NCI-H2107 (cell line): Measurements from ENCODE around the gene CTF1.
A peak's percentile ranks its signal among the peaks of the same experiment; 100 is the strongest.
"Not testable (repeated sequence)": the region's sequence is repeated elsewhere in the genome, so short reads cannot be mapped to it uniquely, and the experiment has no call there.

Source experiments
- DNase-seq: peaks from one replicate; lab custom pipeline; 2025; lab: John Stamatoyannopoulos, UW

CTF1 gene

DNA sequence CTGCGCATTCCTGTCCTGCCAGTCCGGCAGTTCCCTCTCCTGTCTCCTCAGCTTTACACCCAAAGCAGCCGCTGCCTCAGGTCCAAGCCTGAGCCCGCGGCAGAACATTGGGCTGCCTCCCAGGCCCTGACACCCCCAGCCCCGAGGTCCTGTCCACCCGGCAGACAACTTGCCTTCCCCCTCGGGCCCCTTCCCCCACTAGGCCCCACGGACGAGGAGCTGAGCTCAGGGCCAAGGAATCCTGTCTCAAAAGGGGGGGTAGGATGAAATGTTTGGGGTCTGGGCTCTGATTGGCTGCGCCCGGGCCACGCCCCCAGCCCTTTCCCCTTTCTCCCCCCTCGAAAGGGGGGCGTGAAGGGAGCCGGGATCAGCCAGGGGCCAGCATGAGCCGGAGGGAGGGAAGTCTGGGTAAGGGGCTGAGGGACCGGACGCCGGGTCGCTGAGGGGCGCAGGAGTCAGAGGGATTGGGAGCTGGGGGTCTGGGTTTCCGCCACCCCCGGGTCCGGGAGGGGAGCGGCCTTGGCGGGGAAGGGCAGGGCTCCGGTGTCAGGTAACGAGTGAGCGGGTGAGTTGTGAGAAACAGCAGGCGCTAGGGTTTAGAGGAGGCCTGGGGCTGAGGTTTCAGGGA lies at the start of gene CTF1:
Gene CTF1, plus strand, starts transcription at position 354 of the 628 bp plus-strand sequence. Its CDS starts 30 bp downstream, at position 384.
- DNase-seq = no peak

DNA sequence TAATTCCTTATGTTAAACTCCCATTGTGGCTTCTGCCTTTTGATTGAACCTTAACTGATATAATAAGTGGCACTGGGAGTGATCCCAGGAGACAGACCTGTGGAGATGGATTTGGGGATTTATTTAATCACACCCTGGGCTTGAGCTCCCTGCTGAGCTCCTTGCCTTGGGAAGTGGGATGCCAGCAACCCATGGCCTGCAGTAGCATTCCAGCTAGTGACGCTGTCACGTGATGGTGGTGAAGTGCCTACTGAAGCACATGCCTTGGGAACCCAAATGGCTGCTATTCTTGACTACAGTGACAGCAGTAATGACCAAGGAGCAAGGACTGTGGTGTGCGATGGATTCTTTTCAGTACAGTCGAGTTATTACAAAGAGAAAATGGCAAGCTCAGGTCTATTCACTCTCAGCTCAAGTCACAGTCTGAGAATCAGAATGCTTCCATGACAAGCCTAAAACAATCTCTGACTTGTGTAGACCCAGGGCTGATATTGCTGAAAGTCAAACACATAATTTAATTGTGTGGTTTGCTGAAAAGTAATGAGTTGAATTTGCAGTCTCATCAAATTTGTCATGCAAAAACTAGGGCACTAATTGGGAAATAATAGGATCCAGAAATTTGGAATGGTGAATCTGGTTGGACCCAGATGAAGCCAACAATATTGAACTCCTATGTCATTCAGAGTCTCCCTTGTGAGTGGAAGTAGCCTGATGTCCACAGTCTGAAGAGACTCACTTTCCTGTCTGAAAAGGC lies 49.6 kb upstream of the CTF1 start:
- no peak for DNase-seq

- DNase-seq = no peak
Observed at GRCh38 chr16:30850246-30850645, 46.2 kb upstream of the CTF1 start.

- no peak for DNase-seq
Observed at GRCh38 chr16:30853758-30854157, 42.7 kb upstream of the CTF1 start.

DNA sequence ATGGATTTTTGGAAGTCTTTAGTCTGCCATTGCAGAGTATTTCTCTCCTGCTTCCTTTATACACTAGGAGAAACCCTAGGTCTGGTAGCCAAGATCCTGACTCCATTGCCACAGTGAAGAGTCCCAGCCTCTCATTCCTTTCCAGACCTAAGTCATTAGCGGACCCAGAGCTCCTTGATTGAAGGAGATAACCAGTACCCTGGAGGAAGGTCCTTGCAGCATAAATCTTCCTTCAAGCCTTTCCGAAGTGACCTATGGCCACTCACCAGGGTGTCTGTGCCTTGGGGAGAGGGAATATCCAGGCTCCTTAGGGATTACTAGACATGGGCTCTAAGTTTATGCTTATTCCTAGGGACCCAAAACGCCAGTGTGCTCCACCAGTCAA lies 38.3 kb upstream of the CTF1 start:
- no peak for DNase-seq

DNA sequence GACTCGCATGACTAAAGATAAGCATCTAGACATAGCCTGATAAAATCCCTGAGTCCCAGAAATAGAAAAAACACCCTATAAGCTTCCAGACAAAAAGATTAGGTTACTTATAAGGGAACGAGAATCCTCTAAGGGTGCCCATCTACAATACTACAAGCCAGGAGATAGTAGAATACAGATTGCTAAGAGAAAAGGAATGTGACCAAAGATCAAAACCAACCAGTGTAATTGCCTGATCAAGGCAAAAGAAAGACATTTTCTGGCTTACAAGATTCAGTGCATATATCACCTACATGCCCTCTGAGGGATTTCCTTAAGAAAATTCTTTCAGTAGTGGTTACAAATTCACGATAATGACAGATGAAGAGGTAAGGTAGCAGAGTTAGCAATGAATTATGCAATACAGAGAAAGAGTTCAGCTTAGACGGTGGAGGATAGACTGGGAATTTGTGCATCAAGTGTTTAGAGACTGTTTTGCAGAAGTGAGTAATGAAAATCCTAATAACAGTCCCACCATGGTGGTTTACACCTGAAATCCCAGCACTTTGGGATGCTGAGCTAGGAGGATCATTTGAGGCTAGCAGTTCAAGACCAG lies 37.5 kb upstream of the CTF1 start:
- no peak for DNase-seq

DNA sequence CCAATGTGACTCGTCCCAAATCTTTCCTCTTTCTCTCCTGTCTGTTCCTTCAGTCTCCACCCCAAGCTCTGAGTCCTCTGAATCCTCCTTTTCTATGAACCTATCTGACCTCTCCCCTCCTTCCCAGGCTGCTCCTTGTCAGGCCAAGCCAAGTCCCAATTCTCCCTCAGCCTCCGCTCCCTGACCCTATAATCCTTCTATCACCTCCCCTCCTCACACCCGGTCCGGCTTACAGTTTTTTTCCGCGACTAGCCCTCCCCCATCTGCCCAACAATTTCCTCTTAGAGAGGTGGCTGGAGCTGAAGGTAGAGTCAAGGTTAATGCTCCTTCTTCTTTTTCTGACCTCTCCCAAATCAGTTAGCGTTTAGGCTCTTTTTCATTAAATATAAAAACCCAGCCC lies 35.7 kb upstream of the CTF1 start:
- DNase-seq = not testable (repeated sequence)

GRCh38 chr16:30863178-30863577 lies 33.2 kb upstream of the CTF1 start:
- not testable (repeated sequence) for DNase-seq

GRCh38 chr16:30866031-30866430 lies 30.4 kb upstream of the CTF1 start:
- no peak for DNase-seq

DNA sequence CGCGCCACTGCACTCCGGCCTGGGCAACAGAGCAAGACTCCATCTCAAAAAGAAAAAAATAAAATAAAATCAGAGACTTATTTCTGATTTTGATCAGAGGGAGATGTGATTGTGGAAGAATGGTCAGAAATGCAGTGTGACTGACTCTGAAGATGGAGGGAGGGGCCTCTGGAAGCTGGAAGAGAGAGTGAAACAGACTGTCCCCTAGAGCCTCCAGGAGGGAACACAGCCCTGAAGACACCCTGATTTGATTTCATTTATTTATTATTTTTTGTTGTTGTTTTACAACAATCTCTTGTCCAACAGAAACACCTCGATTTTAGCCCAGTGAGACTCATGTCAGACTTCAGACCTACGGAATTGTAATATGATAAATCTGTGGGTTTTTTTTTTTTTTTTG lies 28.7 kb upstream of the CTF1 start:
- no peak for DNase-seq

- DNase-seq = no peak
Observed at GRCh38 chr16:30870904-30871303, 25.5 kb upstream of the CTF1 start.

- no peak for DNase-seq
Observed at GRCh38 chr16:30874244-30874820, 22.1 kb upstream of the CTF1 start.

GRCh38 chr16:30874821-30875717 lies 21.3 kb upstream of the CTF1 start:
- peak; percentile 85 for DNase-seq

DNA sequence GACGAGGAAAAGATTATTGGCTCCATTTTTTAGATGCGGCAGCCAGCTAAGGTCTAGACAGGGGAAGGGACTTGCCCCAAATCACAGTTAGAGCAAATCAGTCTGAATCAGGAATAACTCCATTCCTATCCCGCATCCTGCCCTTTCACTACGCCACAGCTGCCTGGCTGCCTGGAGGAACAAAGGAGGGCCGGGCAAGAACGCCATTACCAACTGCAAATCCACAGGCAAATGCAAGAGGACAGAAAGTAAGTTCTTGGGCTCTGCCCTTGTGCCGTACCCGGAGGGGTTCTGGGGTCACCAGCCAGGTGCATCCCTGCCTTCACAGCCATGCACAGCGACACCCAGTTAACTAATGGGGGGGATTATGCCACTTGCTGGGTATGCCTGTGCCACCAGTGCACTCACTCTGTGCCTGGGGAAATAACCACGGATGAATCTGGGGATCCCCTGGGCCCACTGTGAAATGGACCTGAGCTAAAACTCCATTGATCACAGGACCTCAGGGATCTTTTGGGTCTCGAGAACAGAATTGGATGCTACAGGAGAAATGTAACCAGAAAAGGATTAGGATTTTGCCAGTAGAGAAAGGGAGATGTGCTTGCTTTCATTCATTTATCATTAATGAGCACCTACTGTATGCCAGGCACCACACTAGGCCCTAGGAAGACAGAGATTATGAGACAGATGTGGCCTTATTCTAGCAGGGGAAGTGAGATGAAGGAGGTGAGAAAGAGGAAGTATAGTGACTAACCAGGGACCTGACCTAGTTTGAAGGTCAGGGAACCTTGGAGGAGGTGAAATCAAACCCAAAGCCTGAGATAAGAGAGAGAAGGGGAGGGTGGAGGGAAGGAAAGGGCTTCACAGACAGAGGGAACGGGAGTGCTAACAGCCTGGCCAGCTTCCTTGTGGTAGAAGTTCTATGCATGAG lies 20.3 kb upstream of the CTF1 start:
- DNase-seq = no peak

GRCh38 chr16:30876867-30877266 lies 19.5 kb upstream of the CTF1 start:
- no peak for DNase-seq

DNA sequence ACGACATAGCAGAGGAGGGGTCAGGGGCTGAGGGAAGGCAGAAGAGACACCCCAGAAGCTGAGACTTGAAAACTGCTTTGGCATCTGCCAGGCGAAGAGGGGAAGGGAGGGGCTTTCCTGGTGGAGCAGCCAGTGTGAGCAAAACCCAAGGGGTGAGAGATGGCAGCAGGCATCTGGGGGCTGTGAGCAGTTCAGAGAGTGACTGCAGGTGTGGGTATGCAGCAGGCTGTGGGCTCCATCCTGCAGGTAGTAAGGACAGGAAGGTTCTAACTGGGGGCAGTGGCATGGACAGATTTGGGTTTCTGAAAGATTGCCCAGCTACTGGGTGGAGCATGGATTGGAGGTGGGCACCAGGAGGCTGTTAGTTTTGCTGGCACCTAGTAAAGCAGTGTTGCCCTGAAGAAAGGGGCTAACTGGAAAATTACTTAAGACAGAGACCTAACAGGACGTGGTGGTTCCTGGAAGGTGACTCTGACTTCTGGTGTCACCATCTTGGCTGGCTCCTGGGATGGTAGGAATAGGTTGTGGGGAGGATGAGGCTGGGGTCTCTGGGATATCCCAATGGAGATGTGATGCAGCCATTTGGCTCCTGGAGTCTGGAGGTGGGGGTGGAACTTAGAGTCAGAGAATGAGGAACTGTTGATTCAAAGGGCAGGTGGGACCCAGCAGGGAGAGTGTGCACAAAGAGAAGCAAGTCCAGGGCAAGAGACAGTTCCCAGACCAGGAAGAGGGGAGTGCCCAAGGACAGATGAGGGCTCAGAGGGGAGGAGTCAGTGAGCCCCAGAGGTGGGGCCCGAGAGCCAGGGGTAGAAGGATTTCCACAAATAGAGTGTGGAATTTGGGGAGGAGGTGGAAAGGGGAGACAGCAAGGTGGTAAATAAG lies 13.7 kb upstream of the CTF1 start:
- DNase-seq = no peak

GRCh38 chr16:30884760-30885159 lies 11.7 kb upstream of the CTF1 start:
- DNase-seq = no peak

DNA sequence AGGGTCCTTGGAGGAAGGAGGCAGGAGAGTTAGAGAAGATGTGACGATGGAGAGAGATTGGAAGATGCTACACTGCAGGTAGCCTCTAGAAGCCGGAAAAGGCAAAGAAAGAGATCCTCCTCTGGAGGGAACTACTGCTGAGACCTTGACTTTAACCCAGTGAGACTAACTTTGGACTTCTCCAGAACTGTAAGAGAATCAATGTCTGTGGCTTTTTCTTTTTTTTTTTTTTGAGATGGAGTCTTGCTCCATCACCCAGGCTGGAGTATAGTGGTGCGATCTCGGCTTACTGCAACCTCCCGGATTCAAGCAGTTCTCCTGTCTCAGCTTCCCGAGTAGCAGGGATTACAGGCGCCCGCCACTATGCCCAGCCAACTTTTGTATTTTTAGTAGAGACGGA lies 11.2 kb upstream of the CTF1 start:
- DNase-seq = no peak

GRCh38 chr16:30886145-30886544 lies 10.3 kb upstream of the CTF1 start:
- DNase-seq = no peak

DNA sequence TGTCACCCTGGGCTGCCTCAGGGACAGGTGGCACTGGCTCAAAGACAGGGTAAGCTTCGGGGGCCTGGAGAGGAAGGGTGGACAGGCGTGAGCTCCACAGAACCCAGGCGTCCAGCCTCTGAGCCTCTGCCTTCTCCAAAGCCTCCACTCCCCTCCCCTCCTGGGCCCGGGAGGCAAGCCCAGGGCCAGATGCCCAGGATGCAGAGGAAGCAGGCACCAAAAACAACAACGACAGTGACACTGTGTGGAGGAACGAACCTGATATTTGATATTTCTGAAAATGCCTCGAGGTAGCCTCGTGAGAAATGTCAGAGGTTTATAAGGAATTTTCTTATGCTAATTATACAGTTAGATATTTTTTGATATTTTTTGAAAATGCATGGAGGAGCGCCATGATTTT lies 8.5 kb upstream of the CTF1 start:
- no peak for DNase-seq
